ENCODE data around the gene SSC5D. TPM values are rescaled to one million over a fixed set of nuclear protein-coding genes. Genes with fewer than 3 reads are reported as not detected.

Gene SSC5D
- total RNA-seq, 1 experiment from 2014 or later = 0.86 TPM

- CTCF ChIA-PET = interaction anchor here (0.9 to 2.6 kb wide), 6 partner anchors 8 to 96 kb away, joined by 3 to 19 read pairs (median 5); partner anchors contain the start of genes ISOC2 and ZNF628
- peak overlapping the region; percentile 73 for H3K27ac Mint-ChIP-seq (ENCODE audit: unreplicated experiment)
- TSS peak; percentile 60 for BruUV-seq (replicated peaks)
- Histone ChIP-seq H3K27me3 (replicated peaks; ENCODE audit: control insufficient read depth, insufficient read depth, low read length) (no peaks in the 10 kb centered on the region), H3K4me1 (0 out of 2 replicates have a peak, but pooled peaks cover 3% of the 10 kb centered on the region), H3K9me3 (no peaks in the 10 kb centered on the region), H3K36me3 (ENCODE audit: control insufficient read depth, insufficient read depth, low read length) (no peaks in the 10 kb centered on the region; the same call in 1 of the 2 replicates), H3K4me3 (ENCODE audit: low read depth, low read length) (peak overlapping the region; percentile 90)
- no peak for TF ChIP-seq CTCF (IDR thresholded peaks at IDR 0.05; ENCODE audit: insufficient read depth in 1 of 2, low read depth in 1 of 2, low read length in 1 of 2, severe bottlenecking in 1 of 2, unreplicated experiment in 1 of 2)
- POLR2A ChIA-PET = interaction anchor here (1.0 to 1.2 kb wide), 6 partner anchors 9 to 205 kb away, joined by 3 to 22 read pairs (median 6); partner anchors contain the start of genes HSPBP1, UBE2S and ZNF628
- H3K27me3 Mint-ChIP-seq (ENCODE audit: insufficient read depth, unreplicated experiment) = no peaks in the 10 kb centered on the region
- H3K9me3 Mint-ChIP-seq (ENCODE audit: unreplicated experiment) = no peaks in the 10 kb centered on the region
- peaks cover 23% of the 10 kb centered on the region for H3K36me3 Mint-ChIP-seq (ENCODE audit: insufficient read depth, unreplicated experiment)
- DNase-seq = no peak
- H3K4me3 Mint-ChIP-seq (ENCODE audit: unreplicated experiment) = peak overlapping the region; percentile 76
- intact Hi-C loops (cut with micrococcal nuclease; ENCODE audit: unreplicated experiment) = no loop called here
- H3K4me1 Mint-ChIP-seq (ENCODE audit: low read depth, unreplicated experiment) = peaks cover 7% of the 10 kb centered on the region
These were observed 2.7 kb upstream of the SSC5D start for GRCh38 chr19:55485439-55486011.

DNA sequence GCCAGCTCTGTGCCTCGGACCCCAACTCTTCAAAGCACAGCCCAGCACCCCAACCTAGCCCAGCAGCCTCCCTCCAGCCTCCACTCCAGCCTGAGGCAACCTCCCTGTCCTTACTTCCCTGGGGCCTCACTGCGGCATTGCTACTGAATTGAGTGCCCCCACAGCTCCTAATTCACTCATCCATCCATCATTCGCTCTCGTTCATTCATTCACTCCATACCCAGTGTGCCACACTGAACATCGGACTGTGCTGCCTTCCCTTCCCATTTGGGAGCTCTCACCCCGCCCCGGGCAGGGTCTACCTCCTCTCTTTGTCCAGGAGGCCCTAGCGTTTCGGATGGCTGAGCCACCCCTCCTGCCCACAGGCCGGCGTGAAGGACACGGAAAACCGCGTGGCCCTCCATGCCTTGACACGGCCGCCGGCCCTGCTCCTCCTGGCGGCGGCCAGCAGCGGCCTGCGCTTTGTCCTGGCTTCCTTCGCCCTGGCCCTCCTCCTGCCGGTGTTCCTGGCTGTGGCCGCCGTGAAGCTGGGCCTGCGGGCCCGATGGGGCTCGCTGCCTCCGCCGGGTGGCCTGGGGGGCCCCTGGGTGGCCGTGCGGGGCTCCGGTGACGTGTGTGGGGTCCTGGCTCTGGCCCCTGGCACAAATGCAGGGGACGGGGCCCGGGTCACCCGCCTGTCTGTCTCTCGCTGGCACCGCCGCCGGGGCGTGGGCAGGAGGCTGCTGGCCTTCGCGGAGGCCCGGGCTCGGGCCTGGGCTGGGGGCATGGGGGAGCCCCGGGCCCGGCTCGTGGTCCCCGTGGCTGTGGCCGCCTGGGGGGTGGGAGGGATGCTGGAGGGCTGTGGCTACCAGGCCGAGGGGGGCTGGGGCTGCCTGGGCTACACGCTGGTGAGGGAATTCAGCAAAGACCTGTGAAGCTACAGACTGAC is 1.9 kb upstream of the SSC5D start:
- no TSS peak for BruUV-seq (replicated peaks)
- no peaks in the 10 kb centered on the region for H3K27me3 ChIP-seq (replicated peaks; ENCODE audit: control insufficient read depth, insufficient read depth, low read length)
- H3K4me3 Mint-ChIP-seq (ENCODE audit: unreplicated experiment) = peak overlapping the region; percentile 76
- H3K27ac Mint-ChIP-seq (ENCODE audit: unreplicated experiment) = peak overlapping the region; percentile 73
- CTCF ChIA-PET = interaction anchor here (1.3 to 2.6 kb wide), 2 partner anchors 18 kb away, joined by 6 to 19 read pairs; no protein-coding TSS in a partner anchor
- H3K4me1 ChIP-seq = 0 out of 2 replicates have a peak, but pooled peaks cover 3% of the 10 kb centered on the region
- peaks cover 7% of the 10 kb centered on the region for H3K4me1 Mint-ChIP-seq (ENCODE audit: low read depth, unreplicated experiment)
- H3K27me3 Mint-ChIP-seq (ENCODE audit: insufficient read depth, unreplicated experiment) = no peaks in the 10 kb centered on the region
- no peak overlapping the region for H3K4me3 ChIP-seq (ENCODE audit: low read depth, low read length)
- intact Hi-C loops (cut with micrococcal nuclease; ENCODE audit: unreplicated experiment) = no loop called here
- no peaks in the 10 kb centered on the region for H3K9me3 Mint-ChIP-seq (ENCODE audit: unreplicated experiment)
- POLR2A ChIA-PET = interaction anchor here (1.3 kb wide), 1 partner anchor 10 kb away, joined by 4 read pairs; no protein-coding TSS in a partner anchor
- no peak for TF ChIP-seq CTCF (IDR thresholded peaks at IDR 0.05; ENCODE audit: insufficient read depth in 1 of 2, low read depth in 1 of 2, low read length in 1 of 2, severe bottlenecking in 1 of 2, unreplicated experiment in 1 of 2)
- no peaks in the 10 kb centered on the region for H3K9me3 ChIP-seq
- no peaks in the 10 kb centered on the region; the same call in 1 of the 2 replicates for H3K36me3 ChIP-seq (ENCODE audit: control insufficient read depth, insufficient read depth, low read length)
- DNase-seq = no peak
- H3K36me3 Mint-ChIP-seq (ENCODE audit: insufficient read depth, unreplicated experiment) = peaks cover 30% of the 10 kb centered on the region
